HG03521 (cell line): ENCODE data around the gene ESRRA.

Source experiments
- ATAC-seq: cut with Tn5 transposase; IDR thresholded peaks from one replicate; pipeline ENCODE4 v1.9.1; 2021; ENCODE audit warnings: mild to moderate bottlenecking, moderate library complexity; ENCODE audit not compliant: unreplicated experiment

The ESRRA gene

DNA sequence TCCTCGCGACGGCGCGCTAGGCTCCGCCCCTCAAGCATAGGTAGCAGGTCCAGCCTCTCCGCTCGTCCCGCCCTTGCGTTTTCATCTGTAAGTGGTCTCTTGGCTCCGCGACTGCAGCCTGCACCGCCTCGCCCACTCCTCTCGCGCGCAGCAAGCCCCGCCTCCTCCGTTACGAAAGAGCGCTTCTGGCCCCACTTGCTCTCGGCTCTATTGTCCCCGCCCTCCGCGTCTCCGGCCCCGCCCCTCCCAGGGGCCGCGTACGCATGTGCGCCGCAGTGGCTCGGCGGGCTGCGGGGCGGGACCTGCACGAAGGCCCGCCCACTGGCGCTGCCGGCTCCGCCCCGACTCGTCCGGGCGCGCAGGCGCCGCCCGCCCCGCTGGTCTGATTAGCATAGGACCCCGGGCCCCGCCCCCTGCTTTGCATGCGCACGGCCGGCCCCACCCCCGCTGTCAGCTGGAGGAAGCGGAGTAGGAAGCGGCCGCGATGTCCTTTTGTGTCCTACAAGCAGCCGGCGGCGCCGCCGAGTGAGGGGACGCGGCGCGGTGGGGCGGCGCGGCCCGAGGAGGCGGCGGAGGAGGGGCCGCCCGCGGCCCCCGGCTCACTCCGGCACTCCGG lies at the start of gene ESRRA:
Gene ESRRA, plus strand, starts transcription at position 450 of the 616 bp plus-strand sequence. CDS start 1,656 bp downstream, outside the sequence.
- peak; percentile 74 for ATAC-seq

DNA sequence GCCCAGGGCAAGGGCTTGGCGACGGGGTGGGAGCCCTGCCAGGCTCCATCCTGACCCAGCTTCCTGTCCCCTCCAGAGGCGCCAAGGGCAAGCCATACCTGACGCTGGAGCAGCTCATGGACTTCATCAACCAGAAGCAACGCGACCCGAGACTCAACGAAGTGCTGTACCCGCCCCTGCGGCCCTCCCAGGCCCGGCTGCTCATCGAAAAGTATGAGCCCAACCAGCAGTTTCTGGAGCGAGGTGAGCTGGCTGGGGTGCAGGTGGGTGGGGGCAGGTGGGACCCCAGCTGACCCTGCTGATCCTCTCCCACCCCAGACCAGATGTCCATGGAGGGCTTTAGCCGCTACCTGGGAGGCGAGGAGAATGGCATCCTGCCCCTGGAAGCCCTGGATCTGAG lies 49.0 kb upstream of the ESRRA start:
- no peak for ATAC-seq

DNA sequence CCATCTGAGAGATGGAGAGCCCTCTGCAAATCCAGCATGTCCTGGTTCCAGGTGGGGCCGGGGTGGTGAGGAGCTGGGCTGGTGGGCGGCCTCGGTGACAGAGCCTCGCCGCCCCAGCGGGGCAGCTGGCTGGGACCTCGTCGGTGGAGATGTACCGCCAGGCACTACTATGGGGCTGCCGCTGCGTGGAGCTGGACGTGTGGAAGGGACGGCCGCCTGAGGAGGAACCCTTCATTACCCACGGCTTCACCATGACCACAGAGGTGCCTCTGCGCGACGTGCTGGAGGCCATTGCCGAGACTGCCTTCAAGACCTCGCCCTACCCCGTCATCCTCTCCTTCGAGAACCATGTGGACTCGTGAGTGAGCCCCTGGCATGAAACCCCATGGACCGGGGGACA lies 47.0 kb upstream of the ESRRA start:
- no peak for ATAC-seq

DNA sequence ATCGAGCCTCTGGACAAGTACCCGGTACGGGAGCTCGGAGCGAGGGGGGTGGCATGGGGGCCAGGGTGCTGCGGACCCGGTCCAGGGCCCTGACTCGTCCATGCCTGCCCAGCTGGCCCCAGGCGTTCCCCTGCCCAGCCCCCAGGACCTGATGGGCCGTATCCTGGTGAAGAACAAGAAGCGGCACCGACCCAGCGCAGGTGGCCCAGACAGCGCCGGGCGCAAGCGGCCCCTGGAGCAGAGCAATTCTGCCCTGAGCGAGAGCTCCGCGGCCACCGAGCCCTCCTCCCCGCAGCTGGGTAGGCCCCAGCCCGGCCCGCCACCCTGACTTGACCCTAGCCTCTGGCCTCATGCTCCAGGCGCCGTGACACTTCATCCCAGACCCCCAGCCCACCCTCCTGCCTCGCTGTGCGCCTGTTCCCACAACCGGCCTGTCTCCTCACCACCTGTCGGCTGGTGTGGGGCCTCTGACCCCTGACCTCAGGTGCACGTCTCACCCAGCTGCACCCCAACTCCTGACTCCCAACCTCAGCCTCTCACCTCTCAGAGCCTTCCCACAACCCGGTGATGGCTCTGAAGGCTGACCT lies 46.3 kb upstream of the ESRRA start:
- no peak for ATAC-seq

DNA sequence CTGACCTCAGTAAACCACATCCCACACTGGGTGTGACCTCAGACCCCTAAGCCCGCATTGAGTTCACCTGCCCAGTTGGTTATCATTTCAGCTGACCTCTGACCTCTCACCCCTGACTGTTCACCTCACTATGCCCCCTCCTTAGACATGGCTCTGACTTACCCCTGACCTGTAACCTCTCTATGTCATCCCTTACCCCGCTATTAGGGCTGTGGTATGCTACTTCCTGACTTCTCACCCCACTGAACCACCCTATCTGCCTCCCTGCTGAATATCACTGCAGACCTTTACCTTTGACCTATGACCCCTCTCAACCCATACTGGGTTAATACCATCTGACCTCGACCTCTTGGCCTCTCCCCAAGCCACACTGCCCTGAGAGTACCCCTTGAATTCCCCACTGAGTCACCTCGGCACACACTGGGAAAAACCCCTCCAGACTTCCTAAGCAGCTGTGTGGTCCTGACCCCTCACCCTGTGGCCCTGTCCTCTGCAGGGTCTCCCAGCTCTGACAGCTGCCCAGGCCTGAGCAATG lies 45.7 kb upstream of the ESRRA start:
- no peak for ATAC-seq

GRCh38 chr11:64260147-64260708 lies 45.1 kb upstream of the ESRRA start:
- no peak for ATAC-seq

GRCh38 chr11:64261556-64262080 lies 43.7 kb upstream of the ESRRA start:
- no peak for ATAC-seq

DNA sequence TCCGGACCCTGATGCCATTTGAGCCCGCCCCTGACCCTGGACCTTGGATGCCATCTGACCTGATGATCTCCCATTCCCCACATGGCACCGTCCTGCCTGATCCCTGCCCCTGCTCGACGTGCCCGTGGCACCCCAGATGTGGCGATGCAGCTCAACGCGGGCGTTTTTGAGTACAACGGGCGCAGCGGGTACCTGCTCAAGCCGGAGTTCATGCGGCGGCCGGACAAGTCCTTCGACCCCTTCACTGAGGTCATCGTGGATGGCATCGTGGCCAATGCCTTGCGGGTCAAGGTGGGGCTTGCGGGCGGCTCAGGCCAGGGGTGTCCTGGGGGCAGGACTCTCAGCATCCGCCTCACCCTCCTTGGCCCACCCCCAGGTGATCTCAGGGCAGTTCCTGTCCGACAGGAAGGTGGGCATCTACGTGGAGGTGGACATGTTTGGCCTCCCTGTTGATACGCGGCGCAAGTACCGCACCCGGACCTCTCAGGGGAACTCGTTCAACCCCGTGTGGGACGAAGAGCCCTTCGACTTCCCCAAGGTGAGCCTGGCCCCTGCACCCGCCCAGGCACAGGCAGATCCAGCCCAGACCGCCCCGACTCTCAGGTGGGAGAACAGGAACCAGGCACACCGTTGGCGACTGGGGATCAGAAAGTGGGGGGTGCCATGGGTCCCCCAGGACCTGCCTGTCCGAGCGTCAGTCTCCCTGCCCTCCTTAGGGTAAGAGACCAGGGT lies 42.9 kb upstream of the ESRRA start:
- no peak for ATAC-seq

DNA sequence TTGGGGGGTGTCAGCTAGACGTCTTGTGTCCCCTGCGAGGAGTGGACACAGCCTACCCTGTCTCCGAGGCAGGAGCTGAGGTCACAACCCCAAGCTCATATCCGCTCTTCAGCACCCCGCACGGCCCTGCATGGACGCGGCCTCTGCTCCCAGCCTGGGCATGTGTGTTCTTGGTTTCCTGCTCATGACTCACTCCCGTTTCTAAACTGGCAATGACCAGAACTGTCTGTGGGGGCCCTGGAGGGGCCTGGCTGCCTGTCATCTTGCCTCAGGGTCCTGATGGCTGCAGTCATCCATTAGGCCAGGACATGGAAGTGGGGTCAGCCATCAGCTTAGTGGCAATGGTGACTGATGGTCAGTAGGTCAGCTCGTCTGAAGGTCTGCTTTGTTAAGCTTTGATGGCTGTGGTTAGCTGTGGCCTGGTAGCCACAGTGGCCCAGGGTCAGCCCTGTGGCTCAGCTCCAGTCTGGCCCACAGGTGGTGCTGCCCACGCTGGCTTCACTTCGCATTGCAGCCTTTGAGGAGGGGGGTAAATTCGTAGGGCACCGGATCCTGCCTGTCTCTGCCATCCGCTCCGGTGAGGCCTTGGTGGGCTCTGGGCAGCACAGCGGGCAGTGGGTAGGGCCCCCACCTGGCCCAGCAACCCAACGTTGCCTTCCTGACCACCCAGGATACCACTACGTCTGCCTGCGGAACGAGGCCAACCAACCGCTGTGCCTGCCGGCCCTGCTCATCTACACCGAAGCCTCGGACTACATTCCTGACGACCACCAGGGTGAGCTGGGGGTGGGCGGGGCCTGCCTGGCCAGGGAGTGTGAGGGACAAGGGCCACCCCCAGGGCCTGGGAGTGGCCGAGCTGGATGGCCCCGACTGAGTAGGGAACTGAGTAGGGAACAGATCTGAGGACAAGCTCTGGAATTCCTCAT lies 42.0 kb upstream of the ESRRA start:
- ATAC-seq: no peak

DNA sequence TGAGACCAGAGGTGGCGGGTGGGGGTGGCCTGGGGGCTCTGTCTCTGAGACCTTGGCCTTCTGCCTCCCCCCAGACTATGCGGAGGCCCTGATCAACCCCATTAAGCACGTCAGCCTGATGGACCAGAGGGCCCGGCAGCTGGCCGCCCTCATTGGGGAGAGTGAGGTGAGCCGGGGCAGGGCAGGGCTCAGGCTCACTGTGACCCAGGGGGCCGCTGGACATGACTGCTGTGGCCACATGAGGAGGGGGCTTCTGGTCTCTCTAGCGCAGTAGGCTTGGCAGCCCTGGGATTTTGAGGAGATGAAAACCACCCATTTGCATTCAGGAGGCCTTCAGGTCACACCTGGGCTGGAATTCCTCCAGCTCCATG lies 41.4 kb upstream of the ESRRA start:
- ATAC-seq: no peak

DNA sequence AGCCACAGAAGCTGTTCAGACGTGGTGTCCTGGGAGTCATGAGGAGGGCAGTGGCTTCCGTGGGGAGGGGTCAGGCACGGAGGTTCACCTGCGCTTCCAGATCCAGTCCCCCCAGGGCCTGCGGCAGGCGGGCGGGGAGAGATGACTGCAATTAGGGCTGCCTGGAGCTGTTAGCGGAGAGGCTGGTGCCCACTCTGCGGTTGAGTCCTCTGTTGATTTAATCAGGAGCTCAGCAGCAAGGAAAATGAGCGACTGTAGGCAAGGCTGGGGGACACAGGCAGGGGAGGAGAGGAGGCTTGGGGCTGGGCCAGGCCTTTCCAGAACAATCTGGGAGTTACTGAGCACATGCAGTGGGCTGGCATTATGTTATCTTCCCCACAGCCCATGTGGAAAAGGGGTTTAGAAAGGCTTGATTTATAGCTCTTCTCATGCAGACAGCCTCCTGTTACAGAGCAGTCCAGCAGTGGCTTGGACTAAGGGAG lies 40.9 kb upstream of the ESRRA start:
- ATAC-seq: no peak

DNA sequence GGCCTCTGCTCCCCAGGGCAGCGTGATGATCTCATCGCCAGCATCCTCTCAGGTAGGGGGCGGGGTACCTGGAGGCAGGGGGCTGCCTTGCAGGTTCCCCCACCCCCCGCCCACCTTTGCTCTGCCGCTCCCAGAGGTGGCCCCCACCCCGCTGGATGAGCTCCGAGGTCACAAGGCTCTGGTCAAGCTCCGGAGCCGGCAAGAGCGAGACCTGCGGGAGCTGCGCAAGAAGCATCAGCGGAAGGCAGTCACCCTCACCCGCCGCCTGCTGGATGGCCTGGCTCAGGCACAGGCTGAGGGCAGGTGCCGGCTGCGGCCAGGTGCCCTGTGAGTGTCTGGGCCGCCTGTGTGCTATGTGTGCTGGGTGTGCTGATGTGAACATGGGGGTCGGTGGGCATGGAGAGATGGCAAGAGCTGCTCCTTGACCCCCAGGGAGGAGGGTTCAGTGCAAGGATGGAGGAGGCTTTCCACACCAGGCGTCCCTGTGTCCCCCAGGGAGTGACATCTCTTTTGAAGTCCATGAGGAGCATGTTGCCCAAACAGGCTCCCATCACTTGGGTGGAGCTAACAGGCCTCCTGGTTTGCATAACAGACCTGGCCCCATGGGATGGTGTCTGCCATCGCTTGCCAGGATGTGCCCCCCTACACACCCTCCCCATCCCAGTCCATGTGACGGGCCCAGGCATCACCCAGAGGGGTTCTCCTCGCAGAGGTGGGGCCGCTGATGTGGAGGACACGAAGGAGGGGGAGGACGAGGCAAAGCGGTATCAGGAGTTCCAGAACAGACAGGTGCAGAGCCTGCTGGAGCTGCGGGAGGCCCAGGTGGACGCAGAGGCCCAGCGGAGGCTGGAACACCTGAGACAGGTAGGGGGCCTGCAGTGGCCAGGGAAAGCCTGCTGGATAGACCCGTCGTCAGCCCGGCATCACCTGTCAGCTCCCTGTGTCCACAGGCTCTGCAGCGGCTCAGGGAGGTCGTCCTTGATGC lies 39.9 kb upstream of the ESRRA start:
- ATAC-seq: no peak

DNA sequence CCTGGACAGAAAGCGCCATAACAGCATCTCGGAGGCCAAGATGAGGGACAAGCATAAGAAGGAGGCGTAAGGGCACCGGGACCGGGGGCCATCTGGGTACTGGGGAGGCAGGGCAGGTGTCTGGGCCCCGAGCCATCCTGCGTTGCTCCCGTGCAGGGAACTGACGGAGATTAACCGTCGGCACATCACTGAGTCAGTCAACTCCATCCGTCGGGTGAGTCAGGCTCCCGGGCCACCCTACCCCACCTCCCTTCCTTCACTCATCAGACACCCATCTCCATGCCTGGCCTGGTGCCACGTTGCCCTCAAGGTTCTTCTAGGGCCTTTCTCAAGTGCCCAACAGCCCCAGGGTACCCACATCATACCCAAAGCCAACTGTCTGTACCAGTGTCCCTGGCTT lies 39.0 kb upstream of the ESRRA start:
- ATAC-seq: no peak

- no peak for ATAC-seq
Observed at GRCh38 chr11:64267207-64267945, 37.9 kb upstream of the ESRRA start.

DNA sequence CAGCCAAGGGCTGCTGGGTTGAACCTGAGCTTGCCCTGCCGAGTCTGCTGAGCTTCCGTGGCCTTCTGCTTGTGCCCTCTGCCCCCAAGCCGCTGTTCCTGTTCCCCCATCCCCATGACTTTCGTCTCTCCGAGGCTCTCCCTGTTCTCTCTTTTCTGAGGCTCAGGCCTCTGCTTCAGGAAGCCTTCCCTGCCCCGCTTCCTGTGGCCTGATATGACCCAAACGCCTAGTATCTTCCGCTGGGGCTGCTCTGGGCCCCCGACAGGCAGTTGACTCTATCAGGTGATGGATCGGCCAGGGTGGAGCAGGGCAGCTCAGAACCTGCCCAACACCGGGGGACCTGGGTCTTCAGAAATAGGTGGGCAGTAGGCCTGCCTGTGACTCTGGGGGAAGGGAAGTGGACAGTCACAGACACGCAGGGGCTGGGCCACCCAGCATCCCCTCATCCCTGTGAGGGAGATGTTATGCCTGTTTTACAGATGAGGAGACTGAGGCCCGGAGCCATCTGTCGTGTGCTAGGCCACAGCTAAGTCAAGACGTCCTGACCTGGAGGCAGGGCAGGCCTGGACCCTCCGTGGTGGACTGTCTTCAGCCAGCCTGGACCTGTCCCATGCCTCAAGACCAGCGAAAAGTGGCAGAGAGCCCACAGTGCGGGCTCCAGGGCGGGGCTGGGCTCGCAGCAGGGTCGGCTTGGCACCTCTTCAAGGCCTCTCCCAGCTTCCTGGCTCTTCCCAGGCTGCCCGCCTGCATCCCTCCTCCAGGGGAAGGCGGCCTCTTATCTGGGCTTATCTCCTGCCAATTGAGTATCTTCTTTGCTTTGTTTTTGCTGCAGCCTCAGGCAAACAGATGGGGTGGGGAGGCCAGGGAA lies 37.1 kb upstream of the ESRRA start:
- ATAC-seq: no peak

DNA sequence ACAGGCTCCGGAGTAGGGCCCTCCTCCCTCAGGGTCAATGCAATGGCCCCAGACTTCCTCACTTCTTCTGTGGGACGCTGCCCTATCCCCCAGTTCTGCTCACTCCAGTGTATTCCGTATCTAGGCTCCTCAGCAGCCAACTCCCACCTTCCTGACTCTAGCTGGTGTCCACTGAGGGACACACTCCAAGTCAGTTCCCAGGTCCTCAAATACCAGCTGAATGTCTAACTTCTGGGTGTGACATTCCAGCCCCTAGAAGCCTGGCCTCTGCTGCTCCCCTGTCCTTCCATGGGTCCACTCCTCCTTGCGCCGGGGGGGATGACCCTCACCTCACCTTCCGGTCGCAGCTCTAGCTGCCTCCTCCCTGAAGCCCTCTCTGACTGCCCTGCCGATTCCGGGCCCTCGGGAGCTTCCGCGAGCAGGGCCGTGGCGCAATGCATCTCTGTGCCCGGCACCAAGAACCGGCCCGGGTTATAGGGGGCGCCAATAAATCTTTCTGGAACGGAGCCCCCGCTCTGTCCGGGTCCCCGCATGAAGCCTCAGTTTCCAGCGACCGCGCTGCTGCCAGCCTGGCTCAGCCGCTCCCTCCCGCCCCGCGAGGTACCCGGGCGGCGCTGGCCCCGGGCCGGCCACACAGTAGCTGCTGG lies 36.3 kb upstream of the ESRRA start:
- ATAC-seq: peak; percentile 7
